Nephron progenitor cell (in vitro differentiated cells): ENCODE data around the gene DOK7.

Experiments
- DNase-seq: peaks from one replicate; pipeline ENCODE4 v3.0.0; 2021
- H3K27ac Mint-ChIP-seq: 2 replicates; pipeline ENCODE4 v1.8.0; 2021; ENCODE audit warnings: mild to moderate bottlenecking, moderate library complexity, mixed read lengths
- H3K27me3 Mint-ChIP-seq: 2 replicates; pipeline ENCODE4 v1.8.0; 2021; ENCODE audit warnings: mild to moderate bottlenecking, low read depth, mixed read lengths; ENCODE audit not compliant: poor library complexity
- H3K36me3 Mint-ChIP-seq: 2 replicates; pipeline ENCODE4 v1.8.0; 2021; ENCODE audit warnings: low read depth, mixed read lengths
- H3K4me1 Mint-ChIP-seq: 2 replicates; pipeline ENCODE4 v1.8.0; 2021; ENCODE audit warnings: mixed read lengths
- H3K4me3 Mint-ChIP-seq: 2 replicates; pipeline ENCODE4 v1.8.0; 2021; ENCODE audit warnings: mild to moderate bottlenecking, moderate library complexity, mixed read lengths
- H3K9me3 Mint-ChIP-seq: 2 replicates; pipeline ENCODE4 v1.8.0; 2021; ENCODE audit warnings: mild to moderate bottlenecking, moderate library complexity, mixed read lengths
- CTCF ChIP-seq: fragments of 200-600 bp; sonication (generic); IDR thresholded peaks from 2 replicates; pipeline ENCODE4 v1.5.0; 2021; ENCODE audit warnings: antibody characterized with exemption

DOK7 gene

GRCh38 chr4:3496021-3496420 is 32.9 kb downstream of the DOK7 start:
- no peak overlapping the region for H3K4me3 Mint-ChIP-seq
- peaks cover 4% of the 10 kb centered on the region for H3K9me3 Mint-ChIP-seq
- H3K36me3 Mint-ChIP-seq = no peaks in the 10 kb centered on the region
- H3K4me1 Mint-ChIP-seq = peaks cover 10% of the 10 kb centered on the region
- H3K27me3 Mint-ChIP-seq = peaks cover 12% of the 10 kb centered on the region
- H3K27ac Mint-ChIP-seq = no peak overlapping the region
- DNase-seq = no peak
- no peak for TF ChIP-seq CTCF

- no peaks in the 10 kb centered on the region for H3K36me3 Mint-ChIP-seq
- H3K27ac Mint-ChIP-seq = no peak overlapping the region
- H3K4me3 Mint-ChIP-seq = no peak overlapping the region
- no peak for DNase-seq
- H3K4me1 Mint-ChIP-seq = peaks cover 6% of the 10 kb centered on the region
- H3K9me3 Mint-ChIP-seq = no peaks in the 10 kb centered on the region
- peaks cover 4% of the 10 kb centered on the region for H3K27me3 Mint-ChIP-seq
- no peak for TF ChIP-seq CTCF
These were observed 34.0 kb downstream of the DOK7 start for GRCh38 chr4:3497095-3497494.

- no peak for DNase-seq
- Mint-ChIP-seq H3K36me3 (no peaks in the 10 kb centered on the region), H3K9me3 (no peaks in the 10 kb centered on the region), H3K4me1 (peaks cover 5% of the 10 kb centered on the region), H3K27me3 (no peaks in the 10 kb centered on the region), H3K27ac (no peak overlapping the region), H3K4me3 (no peak overlapping the region)
- no peak for TF ChIP-seq CTCF
These were observed 34.6 kb downstream of the DOK7 start for GRCh38 chr4:3497523-3498389.

- no peaks in the 10 kb centered on the region for H3K36me3 Mint-ChIP-seq
- TF ChIP-seq CTCF = no peak
- no peak overlapping the region for H3K4me3 Mint-ChIP-seq
- no peak overlapping the region for H3K27ac Mint-ChIP-seq
- DNase-seq = no peak
- H3K4me1 Mint-ChIP-seq = peaks cover 5% of the 10 kb centered on the region
- H3K9me3 Mint-ChIP-seq = no peaks in the 10 kb centered on the region
- no peaks in the 10 kb centered on the region for H3K27me3 Mint-ChIP-seq
These were observed 35.3 kb downstream of the DOK7 start for GRCh38 chr4:3498407-3498806.

- Mint-ChIP-seq H3K27ac (no peak overlapping the region), H3K36me3 (no peaks in the 10 kb centered on the region), H3K27me3 (no peaks in the 10 kb centered on the region), H3K4me3 (no peak overlapping the region), H3K4me1 (peaks cover 5% of the 10 kb centered on the region), H3K9me3 (no peaks in the 10 kb centered on the region)
- TF ChIP-seq CTCF = no peak
- no peak for DNase-seq
These were observed 35.9 kb downstream of the DOK7 start for GRCh38 chr4:3498901-3499510.
